C4-2B (cell line): ENCODE data around the gene DCAF5.

ENCODE experiments used
- ZFX ChIP-seq: fragments of 450-650 bp; IDR thresholded peaks from 2 replicates; pipeline ENCODE4 v1.6.1; 2017
- TF ChIP-seq, protein P1 (sequence below): fragments of 450-650 bp; conservative IDR thresholded peaks from 2 replicates; pipeline ENCODE4 v1.5.1; 2017; ENCODE audit warnings: mild to moderate bottlenecking

DNA sequence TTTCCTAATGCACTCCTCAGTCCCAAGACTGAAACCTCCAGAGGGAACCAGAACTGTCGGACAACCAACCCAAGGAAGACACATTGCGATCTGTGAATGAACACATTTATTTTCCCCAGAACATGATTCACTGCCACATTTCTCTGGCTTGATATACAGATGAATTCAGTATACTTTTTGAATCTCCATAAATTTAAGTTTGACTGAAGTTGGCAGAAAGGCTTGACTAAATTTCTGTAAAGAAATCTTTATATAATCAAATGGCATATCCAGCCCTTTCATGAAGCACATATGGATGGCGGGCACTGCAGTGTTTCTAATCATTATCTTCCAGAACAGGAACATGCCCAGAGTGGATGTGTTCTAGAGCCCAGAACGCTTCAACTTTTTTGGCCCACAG lies 56.7 kb downstream of the DCAF5 start:
- TF ChIP-seq, protein P1, sequence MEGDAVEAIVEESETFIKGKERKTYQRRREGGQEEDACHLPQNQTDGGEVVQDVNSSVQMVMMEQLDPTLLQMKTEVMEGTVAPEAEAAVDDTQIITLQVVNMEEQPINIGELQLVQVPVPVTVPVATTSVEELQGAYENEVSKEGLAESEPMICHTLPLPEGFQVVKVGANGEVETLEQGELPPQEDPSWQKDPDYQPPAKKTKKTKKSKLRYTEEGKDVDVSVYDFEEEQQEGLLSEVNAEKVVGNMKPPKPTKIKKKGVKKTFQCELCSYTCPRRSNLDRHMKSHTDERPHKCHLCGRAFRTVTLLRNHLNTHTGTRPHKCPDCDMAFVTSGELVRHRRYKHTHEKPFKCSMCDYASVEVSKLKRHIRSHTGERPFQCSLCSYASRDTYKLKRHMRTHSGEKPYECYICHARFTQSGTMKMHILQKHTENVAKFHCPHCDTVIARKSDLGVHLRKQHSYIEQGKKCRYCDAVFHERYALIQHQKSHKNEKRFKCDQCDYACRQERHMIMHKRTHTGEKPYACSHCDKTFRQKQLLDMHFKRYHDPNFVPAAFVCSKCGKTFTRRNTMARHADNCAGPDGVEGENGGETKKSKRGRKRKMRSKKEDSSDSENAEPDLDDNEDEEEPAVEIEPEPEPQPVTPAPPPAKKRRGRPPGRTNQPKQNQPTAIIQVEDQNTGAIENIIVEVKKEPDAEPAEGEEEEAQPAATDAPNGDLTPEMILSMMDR = no peak
- TF ChIP-seq ZFX = no peak
